Stimulated activated CD8-positive, alpha-beta memory T cell treated with anti-CD3 and anti-CD28 coated beads, Interleukin-2, amount 100 ng/mL, for 48 hours (primary cell): ENCODE data around the gene FNDC5.

ENCODE experiments used
- DNase-seq, 2 donors: peaks; one replicate each; pipeline ENCODE4 v3.0.0-alpha.2; 2020; ENCODE audit warnings: low read depth in 2 of 2

The FNDC5 gene

DNA sequence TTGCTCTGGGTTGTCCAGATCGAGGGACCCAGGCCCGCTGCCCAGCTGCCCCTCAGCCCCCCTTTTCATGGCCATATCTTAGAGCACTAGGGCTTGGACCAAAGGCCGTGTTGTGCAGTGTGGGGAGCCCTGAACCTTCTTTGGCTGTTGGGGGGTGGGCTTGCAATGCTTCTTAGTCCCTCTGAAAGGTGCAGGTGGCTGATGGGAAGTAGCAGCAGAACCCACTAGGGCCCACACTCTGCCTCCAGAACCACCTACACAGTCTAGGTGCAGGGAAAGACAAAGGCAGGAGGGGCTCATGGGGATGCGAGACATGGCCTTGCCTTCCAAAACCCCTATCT, 13.3 kb upstream of the FNDC5 start:
- no peak for DNase-seq

DNA sequence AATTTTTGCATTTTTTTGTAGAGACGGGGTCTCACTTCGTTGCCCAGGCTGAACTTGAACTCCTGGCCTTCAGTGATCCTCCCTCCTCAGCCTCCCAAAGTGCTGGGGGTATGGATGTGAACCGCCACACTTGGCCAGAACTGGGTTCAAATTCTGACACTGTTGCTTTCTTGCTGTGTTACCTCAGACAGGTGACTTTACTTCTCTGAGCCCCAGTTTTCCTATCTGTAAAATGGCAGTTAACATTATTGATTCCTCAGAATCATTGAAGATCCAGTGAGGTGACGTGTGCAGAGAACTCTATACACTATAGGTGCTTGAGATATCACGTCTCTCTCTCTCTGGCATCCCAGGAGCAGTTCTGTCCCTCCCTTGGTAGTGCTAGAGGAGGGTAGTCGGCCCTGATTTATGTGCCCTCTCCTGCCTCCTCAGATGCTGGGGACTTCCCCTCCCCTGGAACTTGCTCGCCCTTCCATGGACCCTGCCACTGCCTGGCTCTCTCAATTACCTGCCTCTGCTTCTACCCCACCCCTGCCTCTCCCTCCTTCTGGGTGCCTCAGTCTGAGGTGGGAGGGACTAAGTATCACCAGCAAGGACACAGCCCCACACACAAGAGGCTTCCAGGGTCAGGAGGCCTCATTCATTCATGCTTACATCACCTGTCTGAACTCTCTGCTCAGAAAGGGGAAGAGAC, 12.8 kb upstream of the FNDC5 start:
- DNase-seq = no peak

DNA sequence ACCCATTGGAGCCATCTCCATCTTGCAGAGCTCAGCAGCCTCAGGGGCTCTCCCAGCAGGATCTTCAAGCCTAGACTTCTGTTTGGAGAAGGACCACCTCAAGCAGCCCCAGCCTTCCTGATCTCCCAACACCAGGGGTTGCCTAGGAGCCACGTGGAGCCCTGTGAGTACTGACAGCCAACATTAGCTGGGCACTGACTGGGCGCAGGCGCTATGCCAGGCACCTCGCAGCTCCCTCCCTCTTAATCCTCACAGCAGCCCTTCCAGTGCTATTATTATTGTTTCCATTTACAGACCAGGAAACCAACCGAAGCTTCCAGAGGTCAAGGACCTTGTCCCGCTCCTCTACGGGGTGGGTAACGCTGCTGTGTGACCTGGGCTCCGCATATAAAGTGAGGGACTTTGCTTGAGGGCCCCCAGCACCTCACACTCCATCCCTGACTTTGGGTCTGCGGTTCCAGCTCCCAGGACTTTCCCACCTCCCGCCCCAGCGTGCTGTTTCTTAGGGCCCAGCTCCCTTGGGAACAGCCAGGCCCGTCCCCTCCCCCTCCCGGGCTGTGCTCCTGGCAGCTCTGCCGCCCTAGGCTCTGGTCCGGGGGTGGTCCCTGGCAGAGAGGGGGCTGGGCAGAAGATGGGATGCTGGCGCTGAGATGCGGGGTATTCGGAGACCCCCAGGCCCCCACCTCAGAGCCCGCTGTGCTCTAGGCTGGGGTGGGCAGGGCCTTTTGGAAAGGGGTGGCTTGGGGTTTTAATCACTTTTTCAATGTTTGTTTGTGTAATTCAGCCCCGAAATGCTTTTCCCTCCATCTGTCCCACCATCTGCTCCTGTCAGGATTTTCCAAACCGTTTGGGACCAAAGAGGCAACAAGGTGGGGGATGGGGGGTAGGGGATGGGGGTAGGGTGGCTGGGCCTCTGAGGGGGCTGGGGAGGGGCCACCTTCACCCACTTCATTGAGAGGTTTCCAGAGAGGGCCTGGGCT, 11.4 kb upstream of the FNDC5 start:
- no peak for DNase-seq

DNA sequence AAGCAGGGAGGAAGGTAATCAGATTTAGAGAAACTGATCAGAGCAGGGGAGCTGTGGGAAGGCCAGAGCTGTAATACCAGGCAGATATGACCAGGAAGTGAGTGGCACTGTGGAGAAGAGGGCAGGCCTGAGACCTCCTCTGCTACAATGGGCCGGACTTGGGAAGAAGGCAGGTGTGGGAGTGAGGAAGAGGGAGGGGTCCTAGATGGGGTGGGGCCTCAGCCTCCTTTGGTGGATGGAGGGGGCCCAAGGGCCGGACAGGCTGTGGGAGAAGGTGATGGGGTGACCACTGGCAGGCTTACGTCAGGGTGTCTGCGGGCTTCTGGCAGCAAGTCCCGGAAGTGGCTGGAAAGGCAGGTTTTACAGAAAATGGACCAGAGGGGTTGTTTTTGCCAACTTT, 10.6 kb upstream of the FNDC5 start:
- no peak for DNase-seq

DNA sequence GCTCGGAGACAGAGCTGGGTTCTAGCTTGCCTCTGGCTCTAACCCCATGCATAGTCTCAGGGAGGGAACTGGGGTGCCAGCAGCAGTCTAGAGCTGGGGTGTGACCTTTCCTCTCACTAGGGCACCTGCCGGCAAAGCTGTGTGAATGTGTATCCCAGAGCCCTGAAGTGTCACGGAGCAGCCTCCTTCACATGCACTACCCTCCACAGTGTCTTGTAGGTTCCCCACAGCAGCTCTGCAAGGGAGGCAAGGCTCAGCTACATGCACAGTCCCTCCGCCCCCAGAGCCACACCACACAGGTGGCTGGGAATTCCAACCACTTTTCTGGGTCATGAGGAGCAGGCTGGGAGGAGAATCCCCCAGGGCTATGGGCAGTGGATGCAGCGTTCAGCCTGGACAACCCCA, 7.9 kb upstream of the FNDC5 start:
- no peak for DNase-seq

DNA sequence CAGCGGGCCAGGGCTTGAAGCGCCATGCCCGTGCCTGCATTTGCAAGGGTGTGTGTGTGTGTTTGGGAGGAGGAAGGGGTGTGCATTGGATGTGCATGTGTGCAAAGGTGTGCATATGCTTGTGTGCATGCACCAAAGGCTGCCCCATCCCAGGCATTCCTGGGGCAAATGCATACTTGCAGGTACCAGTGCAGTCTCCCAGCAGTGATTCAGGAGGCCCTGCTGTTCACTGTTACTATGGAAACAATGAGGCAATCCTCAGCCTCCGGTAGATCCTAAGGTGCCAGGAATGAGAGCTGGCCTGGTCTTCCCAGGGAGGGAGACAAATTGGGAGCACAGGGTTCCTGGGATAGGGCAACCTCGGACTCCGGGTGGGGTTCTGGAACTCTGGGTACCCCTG, 7.5 kb upstream of the FNDC5 start:
- no peak for DNase-seq

DNA sequence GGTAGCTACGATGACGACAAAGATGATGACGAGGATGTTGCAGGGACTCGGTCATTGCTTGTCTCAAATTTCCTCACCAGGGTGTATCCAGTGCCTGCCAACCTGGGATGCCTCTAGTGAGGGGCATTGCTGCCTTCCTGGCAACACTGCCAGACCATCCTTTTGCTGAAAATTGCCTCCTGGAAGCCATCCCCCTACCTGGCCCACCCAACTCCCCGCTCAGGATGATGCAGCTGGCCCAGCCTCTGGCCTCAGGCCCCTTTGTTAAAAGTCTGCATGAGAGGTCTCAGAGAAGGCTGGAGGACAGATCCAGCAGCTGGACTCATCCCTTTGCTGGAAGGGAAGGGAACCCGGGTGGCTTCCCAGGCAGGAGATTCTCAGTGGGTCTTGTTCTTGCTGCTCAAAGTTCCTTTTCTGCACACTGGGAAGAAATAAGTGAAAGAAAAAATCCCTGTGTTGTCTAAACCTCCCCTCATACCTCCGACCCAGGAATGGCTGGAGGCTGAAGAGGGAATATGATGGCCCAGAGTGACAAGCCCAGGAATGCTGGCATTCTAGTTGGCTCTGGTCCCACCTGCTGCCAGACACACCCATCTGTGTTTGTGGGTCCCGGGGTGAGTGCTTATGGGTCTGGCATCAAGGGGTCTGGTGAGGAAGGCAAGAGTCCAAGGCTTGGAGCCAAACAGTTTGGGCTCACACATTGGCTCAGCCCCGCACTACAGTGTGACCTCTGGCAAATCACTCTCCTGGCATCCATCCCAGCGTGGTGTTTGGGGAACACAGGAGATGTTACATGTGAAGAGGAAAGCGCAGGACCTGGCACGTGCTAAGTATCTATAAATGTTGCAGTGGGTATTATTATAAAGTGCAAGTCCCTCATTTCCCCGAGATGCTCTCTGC, 6.7 kb upstream of the FNDC5 start:
- no peak for DNase-seq

DNA sequence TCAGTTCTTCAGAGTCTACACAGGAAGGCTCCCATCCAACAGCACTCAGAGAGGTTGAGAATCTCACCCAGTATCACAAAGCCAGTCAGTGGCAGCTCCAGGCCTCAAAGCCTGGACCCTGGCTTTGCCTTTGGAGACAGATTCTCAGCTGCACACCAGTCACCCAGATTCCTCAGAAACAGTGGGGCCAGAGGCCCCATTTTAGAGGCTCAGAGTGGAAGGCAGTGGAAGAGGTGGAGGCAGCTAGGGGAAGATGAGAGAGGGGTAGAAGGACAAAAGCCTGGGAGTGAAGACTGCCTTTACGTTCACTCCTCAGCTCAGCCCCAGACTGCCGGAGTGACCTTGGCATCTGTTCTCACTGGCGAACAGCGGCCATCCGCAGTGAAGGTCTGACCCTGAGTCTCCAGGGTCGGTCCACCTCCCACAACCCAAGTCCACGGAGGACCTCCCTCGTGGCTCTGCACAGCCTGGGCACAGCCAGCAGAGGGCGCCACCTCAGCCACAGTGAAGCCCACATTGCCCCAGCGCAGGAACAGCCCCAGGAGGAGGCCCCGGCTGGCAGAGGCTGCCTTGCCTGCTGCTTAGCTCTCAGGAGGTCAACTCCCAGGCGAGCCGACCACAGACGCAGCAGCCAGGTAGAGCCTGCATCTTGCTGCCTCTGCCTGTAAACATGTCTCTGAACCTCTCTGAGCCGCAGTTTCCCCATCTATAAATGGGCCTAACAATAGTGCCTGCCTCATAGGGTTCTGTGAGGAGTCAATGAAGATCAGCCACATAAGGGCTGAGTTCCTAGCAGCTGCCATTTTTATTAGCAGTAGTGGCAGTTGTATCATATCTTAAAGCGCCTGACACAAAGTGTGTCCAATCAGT, 5.9 kb upstream of the FNDC5 start:
- DNase-seq = peak in 1 of 2 donors; percentile 58

DNA sequence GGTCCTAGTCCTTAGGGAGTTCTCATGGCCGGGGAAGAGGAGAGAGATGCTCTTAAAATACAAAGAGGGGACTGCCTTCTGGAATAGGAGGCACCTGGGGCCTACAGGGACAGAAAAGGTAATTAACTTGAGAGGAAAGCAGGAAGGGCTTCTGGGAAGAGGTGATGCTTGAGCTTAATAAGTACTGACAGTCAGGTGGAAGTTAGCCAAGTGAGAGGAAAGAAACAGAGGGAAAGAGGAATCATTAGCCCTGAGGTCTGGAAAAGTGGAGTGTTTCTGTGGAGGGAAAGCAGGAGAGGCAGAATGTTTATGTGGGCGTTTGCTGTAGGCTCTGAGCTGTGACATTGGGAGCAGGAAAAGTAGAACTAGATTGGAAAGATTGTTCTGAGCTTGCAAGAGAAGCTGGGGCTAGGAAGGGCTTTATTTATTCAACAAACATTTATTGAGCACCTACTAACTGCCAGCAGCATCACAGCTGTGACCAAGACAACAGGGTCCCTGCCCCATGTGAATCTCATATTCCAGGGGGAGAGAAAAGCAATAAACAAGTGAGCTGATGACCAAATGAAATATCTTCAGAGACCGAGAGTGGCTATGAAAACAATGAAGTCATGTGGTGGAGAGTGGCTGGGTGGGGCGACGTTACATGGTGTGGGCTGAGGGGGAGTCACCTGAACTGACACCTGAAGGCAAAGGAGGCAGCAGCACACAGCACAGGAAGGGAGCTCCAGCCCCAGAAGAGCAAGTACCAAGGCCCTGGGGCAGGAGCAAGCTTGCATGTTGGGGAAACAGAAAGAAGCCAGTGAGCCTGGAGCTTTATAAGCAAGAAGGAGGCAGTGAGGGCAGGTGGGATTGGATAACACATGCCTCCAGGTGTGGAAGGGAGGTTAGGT, 4.4 kb upstream of the FNDC5 start:
- no peak for DNase-seq

DNA sequence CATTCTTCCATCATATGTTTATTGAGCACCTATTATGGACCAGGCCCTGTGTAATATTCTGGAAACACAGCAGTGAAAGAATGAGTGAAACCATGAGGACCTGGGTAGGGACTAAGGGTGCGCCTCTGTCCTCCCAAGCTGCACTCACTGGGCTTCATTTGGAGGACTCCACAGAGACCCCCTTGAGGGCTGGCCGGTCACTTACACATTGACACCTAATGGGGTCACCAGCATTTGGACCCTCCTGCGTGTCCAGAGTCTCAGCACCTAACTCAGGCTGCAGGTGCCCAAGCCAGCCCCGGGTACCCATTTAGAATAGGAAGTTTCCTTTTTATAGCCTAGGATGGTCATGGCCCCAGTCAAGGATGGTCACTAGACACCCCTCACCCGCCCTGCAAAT, 2.8 kb upstream of the FNDC5 start:
- no peak for DNase-seq

DNA sequence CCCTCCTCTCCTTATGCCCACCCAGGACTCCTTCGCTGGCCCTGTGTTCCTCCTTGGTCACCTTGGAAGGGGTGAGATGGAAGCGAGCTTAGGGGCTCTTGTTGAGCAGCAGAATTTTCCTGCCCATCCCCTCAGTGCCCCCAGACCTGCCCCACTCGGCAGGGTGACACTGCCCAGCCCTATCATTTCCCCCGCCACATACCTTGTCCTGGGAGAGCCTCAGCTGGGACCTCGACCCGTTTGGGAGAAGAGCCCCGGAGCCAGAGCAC, 1.4 kb upstream of the FNDC5 start:
- DNase-seq = no peak

DNA sequence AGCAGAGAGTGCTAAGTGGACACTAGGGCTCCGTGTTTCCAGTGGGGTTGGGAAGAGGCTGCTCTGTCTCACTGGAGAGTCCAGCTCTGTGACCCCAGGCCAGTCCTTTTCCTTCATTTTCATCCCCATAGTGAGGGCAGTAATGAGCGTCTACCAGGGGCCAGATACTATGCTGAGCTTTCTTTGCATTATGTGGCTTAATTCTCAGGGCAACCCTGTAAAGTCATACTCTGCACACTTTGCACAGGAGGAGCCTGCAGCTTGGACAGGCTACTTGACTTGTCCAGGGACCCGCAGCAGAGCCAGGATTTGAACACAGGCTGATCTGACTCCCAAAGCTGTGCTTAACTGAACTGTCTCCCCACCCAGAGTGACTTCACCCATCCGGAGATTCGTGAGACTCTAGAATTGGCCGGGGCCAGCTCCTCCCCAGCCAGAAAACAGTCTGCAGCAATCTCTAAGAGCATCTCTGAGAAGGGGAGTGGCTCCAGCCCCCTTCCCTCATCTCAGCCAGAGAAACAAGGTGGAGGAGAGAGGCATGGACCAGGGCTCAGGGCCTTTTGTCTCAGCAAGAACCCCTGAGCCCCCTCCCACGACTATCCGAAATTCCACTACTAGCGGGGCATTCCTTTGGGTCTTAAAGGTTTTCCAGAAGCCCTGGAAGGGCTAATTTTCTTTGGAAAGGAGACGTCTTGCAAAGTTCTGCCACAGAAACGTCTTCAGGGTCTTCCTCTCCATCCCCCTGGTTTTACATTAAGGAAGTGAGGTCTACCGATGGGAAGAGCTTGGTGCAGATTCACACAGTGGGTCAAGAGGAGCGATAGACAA, 866 bp upstream of the FNDC5 start:
- no peak for DNase-seq

DNA sequence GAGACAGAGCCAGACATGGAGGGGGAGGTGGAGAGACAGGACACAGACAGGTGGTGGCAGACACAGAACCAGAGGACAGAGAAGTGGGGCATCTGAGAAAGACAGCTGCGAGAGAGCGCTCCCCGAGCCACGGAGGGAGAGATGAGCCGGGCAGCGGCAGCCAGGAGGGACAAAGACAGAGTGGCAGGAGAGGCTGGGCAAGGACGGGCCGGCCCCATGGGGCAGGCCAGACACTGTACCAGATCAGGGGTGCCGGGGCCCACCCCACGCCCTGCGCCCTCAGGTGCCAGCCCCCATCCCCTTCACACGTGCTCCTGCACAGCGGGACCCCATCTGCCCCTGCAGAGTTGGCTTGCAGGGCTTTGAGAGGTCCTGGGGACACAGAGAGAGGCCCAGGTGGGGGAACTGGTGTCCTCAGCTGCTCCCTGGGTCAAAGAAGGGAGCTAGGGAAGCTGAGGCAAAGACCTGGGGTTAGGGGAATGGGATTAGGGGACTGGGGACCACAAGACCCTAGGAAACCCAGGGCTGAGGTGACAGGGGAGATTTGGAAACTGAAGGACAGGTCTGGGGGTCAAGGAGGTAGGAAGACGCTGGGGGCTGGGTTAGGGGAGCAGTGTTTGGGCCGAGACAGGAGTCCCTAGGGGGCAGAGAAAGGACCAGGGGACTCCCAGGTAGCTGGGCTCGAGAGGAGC, 643 bp downstream of the FNDC5 start:
- DNase-seq = no peak

DNA sequence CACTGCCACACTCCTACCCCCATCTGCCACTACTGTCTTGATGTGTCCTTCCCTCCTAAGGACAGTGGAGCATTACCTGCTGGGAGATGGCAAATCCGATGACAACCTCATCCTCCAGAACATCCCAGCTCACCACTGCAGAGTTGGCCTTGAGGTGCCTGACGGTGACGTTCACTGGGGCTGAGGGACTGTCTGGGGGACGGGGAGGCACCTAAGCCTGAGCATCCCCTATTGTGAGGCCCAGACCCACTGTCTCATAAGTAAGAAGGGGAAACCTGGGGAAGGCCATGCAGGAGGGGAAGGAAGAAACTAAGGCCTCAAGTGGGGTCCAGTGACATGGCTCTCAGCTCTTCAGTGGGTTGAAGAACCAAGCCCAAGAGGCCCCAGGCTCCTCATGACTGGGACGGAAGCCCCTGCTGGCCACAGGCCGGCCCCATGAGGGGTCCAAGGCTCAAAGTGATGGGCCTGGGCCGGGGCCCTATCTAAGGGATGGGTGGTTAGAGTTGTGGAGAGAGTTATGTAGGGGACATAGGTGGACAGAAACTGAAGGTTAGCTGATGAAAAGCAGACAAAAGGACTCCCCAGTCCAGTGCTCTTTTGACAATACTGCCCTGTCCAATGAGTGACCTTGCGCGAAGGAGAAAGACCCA, 1.8 kb downstream of the FNDC5 start:
- DNase-seq = no peak

DNA sequence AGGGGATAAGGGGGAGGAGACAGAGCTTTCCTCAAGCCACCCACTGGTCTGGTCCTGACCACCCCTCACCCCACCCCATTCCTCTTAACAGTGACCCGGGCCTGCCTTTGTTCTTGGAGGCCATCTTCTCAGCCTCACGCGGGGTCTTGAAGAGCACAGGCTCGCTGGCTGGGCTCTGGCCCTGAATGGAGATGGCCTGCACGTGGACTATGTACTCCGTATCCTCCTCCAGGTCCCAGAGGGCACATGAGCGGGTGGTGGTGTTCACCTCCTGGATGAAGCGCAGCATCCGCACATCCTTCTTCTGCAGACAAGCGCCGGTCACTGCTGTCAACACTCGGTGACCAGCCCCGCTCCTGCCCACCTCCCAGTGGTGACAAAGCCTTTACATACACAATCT, 2.6 kb downstream of the FNDC5 start:
- no peak for DNase-seq

DNA sequence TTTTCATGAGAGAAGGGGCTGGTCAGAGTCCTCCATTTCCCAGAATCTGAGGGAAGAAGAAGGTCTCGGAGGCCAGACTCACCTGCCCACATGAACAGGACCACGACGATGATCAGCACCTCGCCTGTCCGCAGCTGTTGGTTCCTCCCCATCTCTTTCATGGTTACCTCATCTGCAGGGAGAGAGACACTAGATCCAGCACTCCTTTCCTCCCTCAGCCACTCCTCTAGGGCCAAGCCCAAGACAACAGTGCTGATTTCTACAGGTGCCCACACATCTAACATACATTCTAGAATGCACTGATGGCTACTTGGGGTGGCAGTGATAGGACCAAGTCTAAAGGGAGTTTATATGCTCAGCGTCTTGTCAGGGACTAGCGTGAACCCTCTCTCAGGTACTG, 3.0 kb downstream of the FNDC5 start:
- DNase-seq = no peak

DNA sequence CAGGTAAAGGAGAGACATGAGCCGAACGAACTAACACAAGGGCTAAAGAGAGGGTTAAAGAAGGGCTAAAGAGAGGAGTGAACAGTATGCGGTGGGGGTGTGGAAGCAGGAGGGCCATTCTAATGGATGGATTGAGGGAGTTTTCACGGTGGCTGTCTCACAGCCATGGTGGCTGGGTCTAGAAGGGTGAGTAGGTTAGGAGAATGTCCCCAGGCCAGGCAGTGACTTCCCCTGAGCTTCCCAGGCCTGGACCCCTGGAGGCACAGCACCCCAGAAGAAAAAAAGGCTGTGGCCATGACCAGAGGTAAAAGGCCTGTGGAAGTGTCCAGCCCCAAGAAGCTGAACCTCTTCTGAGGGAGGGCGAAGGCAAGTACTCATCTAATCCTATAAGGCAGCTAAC, 3.6 kb downstream of the FNDC5 start:
- no peak for DNase-seq

DNA sequence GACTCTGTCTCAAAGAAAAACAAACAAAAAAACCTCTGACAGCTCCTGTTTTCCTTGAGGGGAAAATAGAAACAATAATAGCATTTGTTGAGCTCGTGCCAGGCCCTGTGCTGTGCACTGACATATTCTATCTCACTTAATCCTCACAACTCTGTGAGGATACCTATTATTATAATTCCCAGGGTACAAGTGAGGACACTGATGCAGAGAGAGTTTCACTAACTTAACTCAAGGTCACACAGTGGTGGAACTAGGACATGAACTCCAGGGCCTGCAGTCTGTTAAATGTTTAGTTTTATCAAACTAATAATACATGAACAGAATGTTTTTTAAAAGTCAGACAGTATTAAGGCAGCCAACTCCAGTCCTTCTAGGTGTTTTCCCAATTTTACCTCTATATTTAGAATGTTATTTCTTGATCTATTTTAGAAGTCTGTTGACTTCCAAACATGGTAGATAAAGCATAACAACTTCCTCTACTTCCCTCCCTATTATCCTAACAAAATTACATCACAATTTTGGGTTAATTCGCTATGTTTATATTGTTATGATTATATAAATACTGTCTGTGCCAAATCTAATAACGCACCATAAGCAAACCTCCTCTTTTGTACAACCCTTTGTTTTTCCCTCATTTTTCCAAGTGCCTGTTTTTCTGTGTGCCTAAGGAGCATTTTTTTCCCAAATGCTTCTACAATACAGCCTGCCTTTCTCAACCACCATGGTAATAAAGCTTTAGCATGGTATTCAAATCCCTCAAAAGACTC, 4.9 kb downstream of the FNDC5 start:
- DNase-seq = no peak
